Dendritic cell treated with granulocyte-macrophage colony-stimulating factor and Interleukin-4, amounts not matched to agents 40 ng/mL and 50 ng/mL, for 4 days (primary cell): ENCODE data around the gene NAB1.

Source experiments
- H3K27ac Mint-ChIP-seq: one replicate; pipeline ENCODE4 v1.8.0; 2022; ENCODE audit warnings: mild to moderate bottlenecking, mixed read lengths
- H3K27me3 Mint-ChIP-seq: one replicate; pipeline ENCODE4 v1.8.0; 2022; ENCODE audit warnings: mild to moderate bottlenecking, mixed read lengths
- H3K36me3 Mint-ChIP-seq: one replicate; pipeline ENCODE4 v1.8.0; 2022; ENCODE audit warnings: low read depth, mixed read lengths
- H3K4me1 Mint-ChIP-seq: one replicate; pipeline ENCODE4 v1.8.0; 2022; ENCODE audit warnings: low read depth, mixed read lengths
- H3K4me3 Mint-ChIP-seq: one replicate; pipeline ENCODE4 v1.8.0; 2022; ENCODE audit warnings: mild to moderate bottlenecking, moderate library complexity, mixed read lengths
- H3K9me3 Mint-ChIP-seq: one replicate; pipeline ENCODE4 v1.8.0; 2022; ENCODE audit warnings: mixed read lengths
- intact Hi-C: fragments of 100-400 bp; cut with micrococcal nuclease; formaldehyde crosslinking; loops from one replicate; pipeline ENCODE4 v1.15.0; 2022

Gene NAB1

GRCh38 chr2:190670182-190670946 lies 21.5 kb downstream of the NAB1 start:
- Mint-ChIP-seq H3K9me3 (peaks cover 3% of the 10 kb centered on the region), H3K4me1 (peaks cover 20% of the 10 kb centered on the region), H3K4me3 (no peak overlapping the region), H3K36me3 (peaks cover 63% of the 10 kb centered on the region), H3K27me3 (no peaks in the 10 kb centered on the region), H3K27ac (no peak overlapping the region)
- intact Hi-C loops: no loop called here

GRCh38 chr2:190674966-190675650 lies 26.2 kb downstream of the NAB1 start:
- Mint-ChIP-seq H3K9me3 (peaks cover 6% of the 10 kb centered on the region), H3K4me1 (peaks cover 23% of the 10 kb centered on the region), H3K36me3 (peaks cover 79% of the 10 kb centered on the region), H3K27me3 (no peaks in the 10 kb centered on the region), H3K27ac (no peak overlapping the region), H3K4me3 (no peak overlapping the region)
- intact Hi-C loops: loop anchor here (5.0 kb wide), 1 partner anchor 33 kb away; no protein-coding TSS in a partner anchor

GRCh38 chr2:190677255-190677654 lies 28.4 kb downstream of the NAB1 start:
- intact Hi-C loops: loop anchor here (5.0 kb wide), 1 partner anchor 35 kb away; no protein-coding TSS in a partner anchor
- no peaks in the 10 kb centered on the region for H3K27me3 Mint-ChIP-seq
- peaks cover 72% of the 10 kb centered on the region for H3K36me3 Mint-ChIP-seq
- H3K9me3 Mint-ChIP-seq: peaks cover 10% of the 10 kb centered on the region
- H3K4me1 Mint-ChIP-seq: peaks cover 28% of the 10 kb centered on the region
- no peak overlapping the region for H3K27ac Mint-ChIP-seq
- H3K4me3 Mint-ChIP-seq: no peak overlapping the region

GRCh38 chr2:190678444-190679162 lies 29.7 kb downstream of the NAB1 start:
- Mint-ChIP-seq H3K36me3 (peaks cover 63% of the 10 kb centered on the region), H3K4me1 (peaks cover 28% of the 10 kb centered on the region), H3K27ac (peak overlapping the region; percentile 75), H3K27me3 (no peaks in the 10 kb centered on the region), H3K9me3 (peaks cover 10% of the 10 kb centered on the region), H3K4me3 (no peak overlapping the region)
- intact Hi-C loops: loop anchor here (5.0 kb wide), 1 partner anchor 36 kb away; no protein-coding TSS in a partner anchor

- Mint-ChIP-seq H3K4me3 (no peak overlapping the region), H3K4me1 (peaks cover 23% of the 10 kb centered on the region), H3K27me3 (no peaks in the 10 kb centered on the region), H3K27ac (peak overlapping the region; percentile 76), H3K9me3 (peaks cover 10% of the 10 kb centered on the region), H3K36me3 (peaks cover 55% of the 10 kb centered on the region)
- intact Hi-C loops: loop anchor here (5.0 kb wide), 1 partner anchor 37 kb away; no protein-coding TSS in a partner anchor
Measured at GRCh38 chr2:190679391-190679790, 30.5 kb downstream of the NAB1 start.

- Mint-ChIP-seq H3K4me1 (peaks cover 23% of the 10 kb centered on the region), H3K27ac (peak overlapping the region; percentile 76), H3K4me3 (no peak overlapping the region), H3K9me3 (peaks cover 10% of the 10 kb centered on the region), H3K27me3 (no peaks in the 10 kb centered on the region), H3K36me3 (peaks cover 54% of the 10 kb centered on the region)
- intact Hi-C loops: loop anchor here (5.0 kb wide), 1 partner anchor 38 kb away; no protein-coding TSS in a partner anchor
Measured at GRCh38 chr2:190679813-190680591, 31.1 kb downstream of the NAB1 start.

GRCh38 chr2:190682168-190682567 lies 33.3 kb downstream of the NAB1 start:
- Mint-ChIP-seq H3K36me3 (peaks cover 52% of the 10 kb centered on the region), H3K4me3 (no peak overlapping the region), H3K27ac (no peak overlapping the region), H3K9me3 (peaks cover 10% of the 10 kb centered on the region), H3K4me1 (peaks cover 23% of the 10 kb centered on the region), H3K27me3 (no peaks in the 10 kb centered on the region)
- intact Hi-C loops: no loop called here

- no peaks in the 10 kb centered on the region for H3K27me3 Mint-ChIP-seq
- H3K27ac Mint-ChIP-seq: no peak overlapping the region
- peaks cover 15% of the 10 kb centered on the region for H3K4me1 Mint-ChIP-seq
- H3K9me3 Mint-ChIP-seq: peaks cover 10% of the 10 kb centered on the region
- intact Hi-C loops: no loop called here
- no peak overlapping the region for H3K4me3 Mint-ChIP-seq
- peaks cover 61% of the 10 kb centered on the region for H3K36me3 Mint-ChIP-seq
Measured at GRCh38 chr2:190683802-190684201, 34.9 kb downstream of the NAB1 start.

- H3K27me3 Mint-ChIP-seq: no peaks in the 10 kb centered on the region
- H3K27ac Mint-ChIP-seq: no peak overlapping the region
- peaks cover 6% of the 10 kb centered on the region for H3K9me3 Mint-ChIP-seq
- H3K4me1 Mint-ChIP-seq: peaks cover 7% of the 10 kb centered on the region
- intact Hi-C loops: no loop called here
- H3K36me3 Mint-ChIP-seq: peaks cover 61% of the 10 kb centered on the region
- no peak overlapping the region for H3K4me3 Mint-ChIP-seq
Measured at GRCh38 chr2:190684931-190685330, 36.0 kb downstream of the NAB1 start.

GRCh38 chr2:190685333-190685732 lies 36.5 kb downstream of the NAB1 start:
- Mint-ChIP-seq H3K27ac (no peak overlapping the region), H3K9me3 (peaks cover 2% of the 10 kb centered on the region), H3K27me3 (no peaks in the 10 kb centered on the region), H3K36me3 (peaks cover 61% of the 10 kb centered on the region), H3K4me3 (no peak overlapping the region), H3K4me1 (peaks cover 3% of the 10 kb centered on the region)
- intact Hi-C loops: no loop called here

- Mint-ChIP-seq H3K9me3 (no peaks in the 10 kb centered on the region), H3K27me3 (no peaks in the 10 kb centered on the region), H3K27ac (no peak overlapping the region), H3K4me1 (no peaks in the 10 kb centered on the region), H3K36me3 (peaks cover 37% of the 10 kb centered on the region), H3K4me3 (no peak overlapping the region)
- intact Hi-C loops: no loop called here
Measured at GRCh38 chr2:190693533-190694232, 44.8 kb downstream of the NAB1 start.

- intact Hi-C loops: no loop called here
- Mint-ChIP-seq H3K27me3 (no peaks in the 10 kb centered on the region), H3K4me3 (no peak overlapping the region), H3K27ac (no peak overlapping the region), H3K9me3 (no peaks in the 10 kb centered on the region), H3K36me3 (peaks cover 29% of the 10 kb centered on the region), H3K4me1 (no peaks in the 10 kb centered on the region)
Measured at GRCh38 chr2:190694479-190694878, 45.6 kb downstream of the NAB1 start.

- intact Hi-C loops: no loop called here
- no peak overlapping the region for H3K4me3 Mint-ChIP-seq
- peaks cover 16% of the 10 kb centered on the region for H3K36me3 Mint-ChIP-seq
- H3K27me3 Mint-ChIP-seq: no peaks in the 10 kb centered on the region
- no peaks in the 10 kb centered on the region for H3K9me3 Mint-ChIP-seq
- H3K4me1 Mint-ChIP-seq: no peaks in the 10 kb centered on the region
- H3K27ac Mint-ChIP-seq: no peak overlapping the region
Measured at GRCh38 chr2:190695739-190696138, 46.9 kb downstream of the NAB1 start.
